Measurements from ENCODE around the gene NES.

GRCh38 chr1:156673387-156674121 is 3.7 kb downstream of the NES start:
- TF ChIP-seq, protein P1, sequence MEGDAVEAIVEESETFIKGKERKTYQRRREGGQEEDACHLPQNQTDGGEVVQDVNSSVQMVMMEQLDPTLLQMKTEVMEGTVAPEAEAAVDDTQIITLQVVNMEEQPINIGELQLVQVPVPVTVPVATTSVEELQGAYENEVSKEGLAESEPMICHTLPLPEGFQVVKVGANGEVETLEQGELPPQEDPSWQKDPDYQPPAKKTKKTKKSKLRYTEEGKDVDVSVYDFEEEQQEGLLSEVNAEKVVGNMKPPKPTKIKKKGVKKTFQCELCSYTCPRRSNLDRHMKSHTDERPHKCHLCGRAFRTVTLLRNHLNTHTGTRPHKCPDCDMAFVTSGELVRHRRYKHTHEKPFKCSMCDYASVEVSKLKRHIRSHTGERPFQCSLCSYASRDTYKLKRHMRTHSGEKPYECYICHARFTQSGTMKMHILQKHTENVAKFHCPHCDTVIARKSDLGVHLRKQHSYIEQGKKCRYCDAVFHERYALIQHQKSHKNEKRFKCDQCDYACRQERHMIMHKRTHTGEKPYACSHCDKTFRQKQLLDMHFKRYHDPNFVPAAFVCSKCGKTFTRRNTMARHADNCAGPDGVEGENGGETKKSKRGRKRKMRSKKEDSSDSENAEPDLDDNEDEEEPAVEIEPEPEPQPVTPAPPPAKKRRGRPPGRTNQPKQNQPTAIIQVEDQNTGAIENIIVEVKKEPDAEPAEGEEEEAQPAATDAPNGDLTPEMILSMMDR (IDR thresholded peaks at IDR 0.05; ENCODE audit: low read length) = no peak
- no peak for TF ChIP-seq EZH2 (optimal IDR thresholded peaks at IDR 0.05; ENCODE audit: low read depth, low read length)

All from MM.1S (cell line).